CD4-positive, alpha-beta T cell treated with Interleukin-15 for 1 hour (primary cell): ENCODE results near the gene TNFRSF18.

Source experiments
- DNase-seq: peaks from one replicate; pipeline ENCODE4 v3.0.0-alpha.2; 2020

Gene TNFRSF18

GRCh38 chr1:1210726-1211540 is 4.5 kb upstream of the TNFRSF18 start:
- peak; percentile 15 for DNase-seq

DNA sequence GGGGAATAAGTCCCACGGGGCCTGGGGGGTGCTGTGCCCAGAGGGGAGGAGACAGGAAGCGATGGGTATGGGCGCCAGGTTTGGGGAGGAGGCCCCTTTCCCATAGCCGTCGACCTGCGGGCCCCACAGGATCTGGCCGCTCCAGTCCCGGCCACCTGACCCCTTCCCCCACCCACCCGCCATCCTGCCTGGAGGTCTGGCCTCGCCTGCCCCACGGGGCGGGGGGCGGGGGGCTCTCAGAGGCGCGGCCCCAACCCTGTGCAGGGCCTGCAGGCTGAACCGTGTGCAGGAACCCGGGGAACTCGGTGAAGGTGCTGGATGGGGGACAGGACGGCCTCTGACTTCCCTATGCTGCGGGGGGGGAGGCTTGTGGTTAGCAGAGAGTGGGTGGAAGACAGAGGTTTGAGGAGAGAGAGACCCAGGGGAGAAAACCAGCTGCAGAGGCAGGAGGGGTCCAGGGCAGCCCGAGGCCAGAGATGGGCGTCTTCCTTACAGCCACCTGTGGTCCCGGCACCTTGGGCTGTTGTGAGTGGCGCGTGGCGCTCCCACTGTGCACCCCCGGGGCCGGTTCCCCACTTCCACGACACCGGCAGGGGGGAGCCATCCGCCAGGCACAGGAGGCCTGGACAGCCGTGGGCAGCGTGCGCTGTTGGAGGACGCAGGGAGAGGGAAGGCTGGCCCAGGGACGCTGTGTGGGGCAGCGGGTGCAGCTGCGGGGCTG is 2.5 kb upstream of the TNFRSF18 start:
- DNase-seq: peak; percentile 54

DNA sequence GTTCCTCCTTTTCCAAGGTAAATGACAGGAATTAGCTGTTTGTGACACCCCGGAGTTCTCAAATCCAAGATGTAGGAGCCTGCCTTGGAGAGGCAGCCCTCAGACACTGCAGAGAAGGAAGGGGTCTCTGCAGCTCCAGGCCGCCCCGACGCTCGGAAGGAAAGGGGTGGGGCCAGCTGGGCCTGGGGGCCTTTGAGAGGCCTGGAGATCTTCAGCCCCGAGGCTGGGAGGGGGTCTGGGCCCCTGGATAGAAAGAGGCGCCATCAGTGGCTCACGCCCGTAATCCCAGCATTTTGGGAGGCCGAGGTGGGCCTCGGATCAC is 1.1 kb upstream of the TNFRSF18 start:
- DNase-seq: peak; percentile 10

DNA sequence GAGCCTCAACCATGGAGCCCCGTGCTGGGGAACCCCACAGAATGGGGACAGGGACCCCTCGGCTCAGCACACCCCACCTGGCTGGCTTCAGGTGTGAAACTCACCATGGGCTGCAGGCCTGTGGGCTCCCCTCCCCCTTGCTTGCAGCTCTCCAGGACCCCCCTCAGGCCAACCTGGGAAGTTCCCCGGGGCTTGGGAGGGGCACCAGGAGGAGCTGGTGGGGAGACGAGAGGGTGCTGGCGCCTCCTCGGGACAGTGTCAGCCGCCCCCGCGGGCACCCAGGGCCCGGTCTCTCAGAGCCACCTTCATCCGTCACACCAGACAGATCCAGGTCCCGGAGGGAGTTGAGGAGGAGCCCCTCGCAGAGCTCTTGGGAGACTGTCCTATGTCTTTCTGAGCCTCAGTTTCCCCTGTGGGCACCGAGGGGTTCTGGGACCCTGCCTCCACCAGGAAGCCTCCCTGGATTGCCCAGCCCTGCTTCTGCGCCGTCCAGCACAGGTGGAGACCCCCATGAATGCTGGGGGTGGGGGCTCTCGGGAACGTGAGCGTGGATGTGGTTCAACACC is 657 bp upstream of the TNFRSF18 start:
- peak; percentile 16 for DNase-seq

DNA sequence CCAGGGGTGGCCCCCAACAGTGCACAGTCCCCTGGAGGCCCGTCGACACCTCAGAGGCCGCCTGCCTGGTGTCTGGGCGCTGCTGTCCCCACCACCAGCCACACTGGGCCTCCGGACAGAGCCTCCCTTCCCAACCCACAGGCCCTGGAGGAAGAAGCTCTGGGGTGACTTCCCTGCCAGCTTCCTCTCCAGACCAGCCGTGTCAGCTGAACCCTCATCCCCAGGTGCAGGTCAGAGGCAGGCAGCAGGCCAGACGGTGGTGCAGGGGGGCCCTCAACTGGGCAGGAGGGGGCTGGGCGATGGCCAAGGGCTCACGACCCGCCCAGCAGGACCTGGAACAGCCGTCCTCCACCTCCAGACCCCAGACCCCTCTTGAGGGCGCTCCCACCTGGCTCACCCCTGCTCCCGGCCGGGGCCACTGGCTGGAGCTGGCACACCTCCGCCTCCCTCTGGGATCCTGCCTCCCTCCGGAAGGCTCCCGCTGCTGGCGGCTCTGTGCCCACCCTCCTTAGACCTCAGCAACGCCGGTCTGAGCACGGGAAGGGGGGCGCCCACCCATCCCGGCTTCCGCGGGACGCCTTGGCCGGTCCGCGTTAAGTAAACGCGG is 520 bp downstream of the TNFRSF18 start:
- DNase-seq: peak; percentile 20

DNA sequence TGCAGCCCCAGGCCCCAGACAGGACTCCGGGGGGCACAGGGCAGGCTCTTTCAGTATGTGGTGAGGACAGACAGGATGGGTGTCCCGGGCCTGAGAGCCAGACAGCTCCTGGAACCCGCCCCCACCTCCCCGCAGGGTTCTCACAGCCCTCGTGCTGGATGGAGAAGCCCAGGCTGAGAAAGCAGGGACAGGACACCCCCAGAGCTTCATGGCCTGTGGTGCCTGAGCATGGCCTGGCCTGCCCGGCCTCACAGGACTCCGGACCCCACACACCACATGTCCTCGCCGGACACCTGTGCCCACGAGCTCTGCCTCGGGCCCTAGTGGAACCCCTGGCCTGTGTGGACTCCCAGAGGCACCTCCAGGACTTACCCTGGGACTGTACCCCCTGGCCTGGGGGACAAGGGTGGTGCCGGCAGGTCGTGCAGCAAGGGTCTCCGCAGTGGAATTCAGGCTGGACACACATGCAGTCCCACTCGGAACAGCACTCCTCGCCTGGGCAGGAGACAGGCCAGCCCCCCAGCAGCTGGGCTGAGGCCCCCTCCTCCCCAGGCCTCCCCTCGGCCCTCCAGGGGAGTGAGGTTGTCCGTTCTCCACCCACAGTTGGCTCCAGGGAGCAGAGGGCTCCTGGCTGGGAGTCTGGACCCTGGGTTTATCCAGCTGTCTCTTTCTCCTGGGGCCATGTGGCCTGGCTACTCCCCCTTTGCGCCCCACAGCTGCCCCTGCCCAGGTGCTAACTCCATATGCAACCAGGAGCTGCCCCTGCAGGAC is 1.2 kb downstream of the TNFRSF18 start:
- DNase-seq: peak; percentile 16

DNA sequence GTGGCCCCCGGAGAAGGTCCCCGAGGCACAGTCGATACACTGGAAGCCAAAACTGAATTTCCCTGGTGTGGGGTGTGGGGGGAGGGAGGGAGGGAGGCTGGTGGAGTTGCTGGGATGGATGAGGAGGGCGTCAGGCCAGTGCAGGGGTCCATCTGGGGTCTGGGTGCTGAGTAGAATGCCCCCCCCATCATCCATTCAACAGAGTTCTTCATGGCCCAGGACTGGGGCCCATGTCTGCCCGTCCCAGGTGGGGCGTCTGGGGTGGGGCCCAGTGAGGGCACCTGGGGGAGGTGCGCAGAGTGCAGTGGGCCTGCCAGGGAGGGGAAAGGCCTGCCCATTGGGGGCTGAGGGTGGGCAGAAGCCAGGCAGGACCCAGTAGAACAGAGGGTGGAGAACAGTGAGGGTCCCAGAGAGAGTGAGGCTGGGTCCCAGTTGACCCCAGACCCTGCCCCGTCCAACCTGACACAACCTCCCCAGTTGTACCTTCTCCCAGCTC is 1.9 kb downstream of the TNFRSF18 start:
- peak; percentile 8 for DNase-seq

DNA sequence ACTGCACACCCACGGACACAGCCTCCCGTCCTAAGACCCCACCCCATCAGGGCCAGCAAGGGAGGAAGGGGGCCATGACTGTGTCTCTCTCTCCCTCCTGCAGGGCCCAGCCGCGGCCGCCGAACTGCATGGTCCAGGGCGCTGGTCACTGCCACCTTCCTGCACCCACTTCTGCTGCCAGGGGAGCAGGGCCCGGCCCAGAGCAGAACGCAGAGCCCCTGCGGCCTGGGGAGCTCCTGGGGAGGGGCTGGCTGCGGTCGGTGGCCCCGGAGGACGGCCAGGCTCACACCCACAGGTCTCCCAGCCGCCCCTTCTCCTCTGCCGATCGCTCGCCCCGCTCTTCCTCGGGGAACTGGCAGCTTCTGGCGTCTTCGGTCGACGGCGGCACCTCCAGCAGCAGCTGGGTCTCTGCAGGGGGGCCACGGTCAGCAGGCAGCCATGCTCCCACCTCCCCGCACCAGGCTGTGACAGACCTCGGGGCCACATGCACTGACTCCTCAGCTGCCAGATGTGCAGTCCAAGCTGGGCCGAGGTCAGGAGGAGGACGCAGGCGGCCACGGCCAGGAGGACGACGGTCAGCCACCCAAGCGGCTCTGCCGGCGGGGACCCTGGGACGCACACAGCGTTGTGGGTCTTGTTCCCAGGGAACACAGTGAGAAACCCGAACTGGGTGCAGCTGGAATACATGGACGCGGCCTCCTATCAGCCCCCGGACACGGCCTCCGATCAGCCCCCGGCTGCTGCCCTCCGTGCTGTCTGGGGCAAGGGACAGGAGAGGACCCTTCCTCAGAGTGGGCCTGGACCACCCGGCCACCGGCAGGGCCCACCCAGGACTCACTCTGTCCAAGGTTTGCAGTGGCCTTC is 2.6 kb downstream of the TNFRSF18 start:
- DNase-seq: peak; percentile 16

DNA sequence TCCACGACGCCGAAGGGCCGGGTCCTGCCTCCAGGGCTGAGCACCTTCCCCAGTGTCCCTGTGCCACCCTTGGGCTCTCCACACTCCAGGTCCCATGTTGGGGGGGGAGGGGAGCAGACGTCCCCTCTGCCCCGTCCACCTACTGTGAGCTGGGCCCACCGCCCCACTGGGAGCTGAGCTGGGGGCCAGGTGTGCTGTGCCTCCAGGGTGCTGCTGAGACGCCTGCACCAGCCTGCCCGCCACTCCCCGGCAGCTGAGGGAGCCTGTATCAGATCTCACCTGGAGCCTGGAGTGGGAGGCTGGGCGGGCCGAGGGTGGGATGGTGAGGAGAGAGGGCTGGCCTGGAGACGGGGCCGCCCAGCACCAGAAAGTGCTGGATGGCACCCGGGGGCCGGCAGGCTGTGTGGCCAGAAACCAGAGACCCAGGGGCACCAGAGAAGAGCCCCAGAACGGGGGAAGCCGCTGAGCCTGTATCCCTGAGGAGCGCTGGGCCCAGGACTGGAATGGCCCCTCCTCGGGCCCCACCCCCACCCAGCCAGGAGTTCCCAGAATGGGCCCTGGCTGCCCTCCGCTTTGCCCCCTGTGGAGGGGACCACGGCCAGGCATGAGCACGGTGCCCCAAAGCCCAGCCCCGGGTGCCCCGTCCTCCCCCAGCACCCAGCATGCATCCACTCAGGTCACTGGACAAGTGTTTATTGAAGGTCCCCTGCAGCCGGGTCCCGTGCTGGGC is 3.4 kb downstream of the TNFRSF18 start:
- DNase-seq: peak; percentile 16

DNA sequence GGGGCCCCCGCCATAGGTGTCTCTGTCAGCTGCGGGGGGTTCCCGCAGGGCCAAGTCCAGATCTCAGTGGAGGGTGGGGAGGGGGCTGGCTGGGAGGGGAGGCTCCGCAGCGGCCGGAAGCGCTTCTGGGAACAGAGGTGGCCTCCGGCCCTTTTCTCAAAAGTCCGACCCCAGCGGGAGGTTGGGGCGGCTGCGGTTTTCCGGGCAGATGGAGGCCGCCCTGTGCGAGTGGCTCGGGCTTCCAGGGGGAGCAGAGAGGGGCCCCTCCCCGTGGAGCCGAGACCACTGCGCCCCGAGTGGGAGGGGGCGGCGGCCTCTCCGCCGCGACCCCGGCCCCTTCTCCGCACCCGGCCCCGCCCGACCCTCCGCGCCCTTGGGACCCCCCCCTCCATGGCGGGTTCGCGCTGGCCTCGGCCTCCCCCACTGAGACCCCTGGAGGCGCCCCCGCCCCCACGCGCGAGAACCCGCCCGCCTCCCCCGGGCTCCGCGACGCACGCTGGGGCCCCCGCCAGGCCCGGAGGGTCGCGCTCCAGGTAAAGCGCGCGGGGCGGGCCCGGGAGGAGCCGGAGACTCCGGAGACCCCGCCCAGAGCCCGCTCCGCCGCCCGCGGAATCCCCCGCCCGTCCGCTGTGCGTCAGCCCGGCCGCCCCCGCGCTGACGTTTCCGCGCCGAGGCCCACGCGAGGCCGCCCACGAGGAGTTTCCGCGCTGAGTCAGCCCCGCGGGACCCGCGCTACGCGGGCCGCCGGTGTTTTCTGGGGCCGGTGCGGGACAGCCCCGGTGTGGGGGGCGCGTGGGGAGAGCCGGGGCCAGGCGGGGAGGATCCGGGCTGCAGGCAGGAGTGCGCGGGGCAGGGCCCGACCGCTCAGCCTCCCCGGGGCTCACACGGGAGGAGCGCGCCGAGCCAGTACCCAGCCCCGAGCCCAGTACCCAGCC is 5.2 kb downstream of the TNFRSF18 start:
- DNase-seq: peak; percentile 90

DNA sequence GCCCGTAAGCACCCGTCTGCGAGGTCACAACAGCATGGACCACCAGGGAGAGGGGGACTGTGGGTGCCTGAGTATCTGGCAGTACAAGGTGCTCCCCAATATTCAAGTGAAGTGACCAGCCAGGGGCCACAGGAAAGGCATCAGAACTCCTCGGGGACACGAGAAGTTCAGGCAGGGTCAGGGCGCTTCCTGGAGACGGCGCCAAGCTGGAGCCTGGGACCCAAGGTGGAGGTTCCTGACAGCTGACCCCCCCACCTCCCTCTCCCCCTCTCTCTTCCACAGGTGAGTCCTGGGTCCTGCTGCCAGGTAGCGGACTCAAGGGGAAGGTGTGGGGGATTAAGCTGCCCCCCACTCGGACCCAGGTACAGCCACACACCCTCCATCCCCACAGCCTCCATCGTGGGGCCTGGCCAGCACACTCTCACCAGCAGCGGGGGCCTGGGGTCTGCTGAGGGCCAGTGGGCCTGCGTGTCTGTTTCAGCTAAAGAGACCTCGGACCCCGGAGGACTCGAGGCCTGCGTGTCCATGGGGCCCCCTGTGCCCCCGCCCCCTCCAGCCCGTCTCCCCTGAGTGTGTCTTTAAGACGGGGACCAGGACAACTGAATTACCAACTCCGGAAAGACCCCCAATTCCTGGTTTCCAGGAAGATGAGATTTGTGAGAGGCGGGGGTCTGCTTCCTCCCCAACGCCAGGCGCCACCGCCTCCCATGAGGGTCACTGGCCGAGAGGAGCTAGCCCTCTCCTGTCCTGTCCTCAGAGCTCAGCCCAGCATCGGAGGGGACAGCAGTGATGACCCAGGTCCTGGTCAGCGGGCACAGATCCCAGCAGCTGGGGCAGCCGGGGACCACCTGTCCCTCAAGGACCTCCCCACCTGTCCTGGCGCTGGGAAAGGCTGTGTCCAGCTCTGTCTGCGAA is 6.2 kb downstream of the TNFRSF18 start:
- no peak for DNase-seq

DNA sequence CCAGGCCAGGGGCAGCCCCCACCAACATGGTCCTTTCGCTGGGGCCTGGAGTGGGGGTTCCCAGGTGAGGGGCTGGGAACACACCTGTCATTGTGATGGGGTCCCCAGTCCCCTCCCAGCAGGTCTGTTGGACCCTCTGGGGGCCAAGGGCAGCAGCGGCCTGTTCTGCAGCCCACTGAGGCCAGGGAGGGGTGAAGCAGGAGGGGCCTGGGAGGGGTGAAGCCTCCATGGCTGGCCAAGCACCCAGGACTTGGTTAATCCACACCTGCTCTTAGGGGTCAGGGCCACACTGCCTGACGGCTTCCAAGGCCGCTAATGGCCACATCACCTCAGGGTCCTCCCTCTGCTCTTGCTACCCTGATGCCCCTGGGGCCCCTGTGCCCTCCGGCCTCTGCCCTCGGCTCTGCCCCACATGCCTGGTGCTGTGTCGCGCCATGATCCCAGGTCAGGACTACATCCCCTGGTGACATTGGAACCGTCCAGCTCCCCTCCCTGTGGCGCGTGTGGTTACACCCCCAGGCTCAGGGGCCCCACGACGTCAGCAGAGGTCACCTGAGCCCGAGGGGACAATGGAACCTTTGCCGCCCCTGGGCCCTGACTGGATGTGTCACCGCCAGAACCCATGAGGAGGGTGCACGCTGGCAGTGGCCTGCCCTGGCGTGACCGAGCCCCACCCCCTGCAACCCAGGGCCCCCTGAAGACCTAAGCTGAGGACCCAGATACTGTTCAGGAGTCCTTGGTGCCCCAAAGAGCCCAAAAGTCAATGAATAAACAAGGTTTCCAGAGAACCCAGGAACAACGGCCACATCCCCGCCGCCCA is 7.0 kb downstream of the TNFRSF18 start:
- no peak for DNase-seq

- no peak for DNase-seq
These were observed 7.8 kb downstream of the TNFRSF18 start for GRCh38 chr1:1198423-1199140.

DNA sequence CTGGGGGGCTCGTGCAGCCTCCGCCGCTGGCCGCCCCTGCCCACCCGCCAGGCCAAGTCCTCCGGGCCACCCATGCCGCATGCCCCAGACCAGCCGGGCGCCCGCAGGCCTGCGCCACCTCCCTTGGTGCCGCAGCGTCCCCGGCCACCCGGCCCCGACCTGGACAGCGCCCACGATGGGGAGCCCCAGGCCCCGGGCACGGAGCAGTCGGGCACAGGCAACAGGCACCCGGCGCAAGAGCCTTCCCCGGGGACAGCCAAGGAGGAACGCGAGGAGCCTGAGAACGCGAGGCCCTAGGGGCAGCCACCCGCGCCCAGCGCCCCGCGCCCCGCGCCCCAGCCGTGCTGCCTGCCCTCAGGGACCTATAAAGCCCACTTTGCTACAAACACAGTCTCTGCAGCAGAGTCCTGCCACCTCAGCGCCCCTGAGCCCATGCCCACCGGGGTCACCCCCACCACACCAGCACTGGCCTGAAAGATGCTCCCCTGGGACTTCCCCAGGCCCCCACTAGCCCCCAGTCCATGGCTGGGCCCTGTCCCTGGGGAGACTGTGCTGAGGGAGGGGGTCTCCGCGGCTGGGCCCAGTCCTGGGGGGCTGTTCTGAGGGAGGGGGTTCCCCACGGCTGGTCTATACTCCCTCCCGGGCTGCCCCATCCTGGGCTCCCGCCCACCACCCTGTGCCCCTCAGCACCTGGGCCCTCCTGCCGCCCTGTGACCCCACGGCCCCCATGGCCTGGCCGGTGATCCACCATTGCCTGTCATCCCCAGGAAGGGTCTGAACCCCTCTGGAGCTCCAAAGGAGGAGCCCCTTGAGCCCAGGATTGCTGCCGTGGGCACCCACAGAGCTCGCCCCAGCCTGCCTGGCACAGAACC is 8.6 kb downstream of the TNFRSF18 start:
- no peak for DNase-seq

GRCh38 chr1:1197188-1197500 is 9.2 kb downstream of the TNFRSF18 start:
- DNase-seq: no peak
